HepG2 (cell line): Measurements from ENCODE around the gene PCP4.

Experiments
- CTCF ChIP-seq: sonication (generic); formaldehyde crosslinking; IDR thresholded peaks from 2 replicates; pipeline ENCODE4 v1.5.0; 2020; ENCODE audit warnings: mild to moderate bottlenecking, missing genetic modification reagents, moderate library complexity
- JUN ChIP-seq: sonication (generic); formaldehyde crosslinking; IDR thresholded peaks from 2 replicates; pipeline ENCODE4 v1.4.0; 2020; ENCODE audit warnings: mild to moderate bottlenecking, missing genetic modification reagents

- TF ChIP-seq JUN (no peak), CTCF (CRISPR knock-in tag) (no peak)
Measured at GRCh38 chr21:39866093-39866492, 1.1 kb upstream of the PCP4 start.
